H9 (cell line): Measurements from ENCODE around the gene ACER3. TPM values are rescaled to one million over a fixed set of nuclear protein-coding genes. Genes with fewer than 3 reads are reported as not detected.
"Not testable (repeated sequence)": the region's sequence is repeated elsewhere in the genome, so short reads cannot be mapped to it uniquely, and the experiment has no call there.

Experiments used
- DNase-seq: peaks from one replicate; pipeline ENCODE4 v3.0.0-alpha.2; 2017
- H2AFZ ChIP-seq: one replicate; pipeline ENCODE4 v1.6.1; 2013; ENCODE audit warnings: mild to moderate bottlenecking, low read length, control low read depth, moderate library complexity
- H2AK5ac ChIP-seq: 2 replicates; pipeline ENCODE4 v1.6.1; 2013; ENCODE audit warnings: low read length, control low read depth, mixed read lengths; ENCODE audit not compliant: insufficient read length
- H2BK120ac ChIP-seq: one replicate; pipeline ENCODE4 v1.6.1; 2013; ENCODE audit warnings: low read depth, mild to moderate bottlenecking, low read length, control low read depth, inconsistent platforms; ENCODE audit not compliant: poor library complexity, severe bottlenecking
- H2BK12ac ChIP-seq: 2 replicates; pipeline ENCODE4 v1.6.1; 2013; ENCODE audit warnings: low read length, control low read depth, mixed read lengths, low read depth; ENCODE audit not compliant: insufficient read length
- H2BK15ac ChIP-seq: 2 replicates; pipeline ENCODE4 v1.6.1; 2013; ENCODE audit warnings: low read depth, low read length, control low read depth
- H2BK20ac ChIP-seq: one replicate; pipeline ENCODE4 v1.6.1; 2013; ENCODE audit warnings: low read depth, mild to moderate bottlenecking, low read length, control low read depth, inconsistent platforms; ENCODE audit not compliant: poor library complexity, severe bottlenecking
- H2BK5ac ChIP-seq: 2 replicates; pipeline ENCODE4 v1.6.1; 2013; ENCODE audit warnings: low read length, control low read depth, mixed read lengths; ENCODE audit not compliant: insufficient read length
- H3K14ac ChIP-seq: 2 replicates; pipeline ENCODE4 v1.6.1; 2013; ENCODE audit warnings: low read length, control low read depth; ENCODE audit not compliant: insufficient read depth
- H3K18ac ChIP-seq: 2 replicates; pipeline ENCODE4 v1.6.1; 2013; ENCODE audit warnings: low read depth, mild to moderate bottlenecking, mixed read lengths, low read length, control low read depth; ENCODE audit not compliant: insufficient read length
- H3K23ac ChIP-seq: 2 replicates; pipeline ENCODE4 v1.6.1; 2013; ENCODE audit warnings: low read length, control low read depth, mixed read lengths, low read depth; ENCODE audit not compliant: insufficient read length
- H3K23me2 ChIP-seq: 2 replicates; pipeline ENCODE4 v1.6.1; 2013; ENCODE audit warnings: low read depth, mild to moderate bottlenecking, mixed read lengths, low read length, control low read depth; ENCODE audit not compliant: insufficient read length, poor library complexity, severe bottlenecking
- H3K27ac ChIP-seq: 2 replicates; pipeline ENCODE4 v1.5.1; 2013; ENCODE audit warnings: low read length, control low read depth, mixed read lengths, low read depth; ENCODE audit not compliant: insufficient read length
- H3K27me3 ChIP-seq: 2 replicates; pipeline ENCODE4 v1.6.1; 2013; ENCODE audit warnings: low read length, control low read depth, inconsistent platforms; ENCODE audit not compliant: insufficient read depth
- H3K4ac ChIP-seq: 2 replicates; pipeline ENCODE4 v1.6.1; 2013; ENCODE audit warnings: low read depth, mild to moderate bottlenecking, control low read depth, inconsistent platforms, low read length, moderate library complexity
- H3K4me1 ChIP-seq: 2 replicates; pipeline ENCODE4 v1.6.1; 2013; ENCODE audit warnings: low read length, control low read depth, inconsistent platforms; ENCODE audit not compliant: insufficient read depth
- H3K4me2 ChIP-seq: 2 replicates; pipeline ENCODE4 v1.6.1; 2013; ENCODE audit warnings: low read length, control low read depth, mixed read lengths; ENCODE audit not compliant: insufficient read length, insufficient read depth
- H3K56ac ChIP-seq: 2 replicates; pipeline ENCODE4 v1.6.1; 2013; ENCODE audit warnings: low read depth, mild to moderate bottlenecking, mixed read lengths, low read length, control low read depth; ENCODE audit not compliant: insufficient read length
- H3K79me1 ChIP-seq: 2 replicates; pipeline ENCODE4 v1.6.1; 2013; ENCODE audit warnings: low read depth, mild to moderate bottlenecking, moderate library complexity, low read length, control low read depth, inconsistent platforms; ENCODE audit not compliant: insufficient read depth, poor library complexity, severe bottlenecking
- H3K79me2 ChIP-seq: 2 replicates; pipeline ENCODE4 v1.6.1; 2013; ENCODE audit warnings: low read length, control low read depth, inconsistent platforms; ENCODE audit not compliant: insufficient read depth
- H3K9ac ChIP-seq: 2 replicates; pipeline ENCODE4 v1.6.1; 2013; ENCODE audit warnings: low read length, control low read depth, mixed read lengths; ENCODE audit not compliant: insufficient read length; ENCODE audit errors: extremely low read depth
- H3K9me3 ChIP-seq: one replicate; pipeline ENCODE4 v1.6.1; 2013; ENCODE audit warnings: low read depth, low read length, inconsistent platforms; ENCODE audit not compliant: control insufficient read depth
- H3T11ph ChIP-seq: one replicate; pipeline ENCODE4 v1.6.1; 2013; ENCODE audit warnings: mild to moderate bottlenecking, low read length, control low read depth, inconsistent platforms
- H4K20me1 ChIP-seq: one replicate; pipeline ENCODE4 v1.6.1; 2013; ENCODE audit not compliant: control insufficient read depth, insufficient read length, insufficient read depth
- H4K5ac ChIP-seq: 2 replicates; pipeline ENCODE4 v1.6.1; 2013; ENCODE audit warnings: low read depth, mild to moderate bottlenecking, mixed read lengths, low read length, control low read depth; ENCODE audit not compliant: insufficient read length
- H4K8ac ChIP-seq: replicated peaks from 2 replicates; pipeline ENCODE4 v1.6.1; 2013; ENCODE audit warnings: low read length, control low read depth, mixed read lengths, low read depth; ENCODE audit not compliant: insufficient read length
- H4K91ac ChIP-seq: 2 replicates; pipeline ENCODE4 v1.6.1; 2013; ENCODE audit warnings: low read depth, mild to moderate bottlenecking, moderate library complexity, mixed read lengths, low read length, control low read depth; ENCODE audit not compliant: insufficient read length
- H3K27ac Mint-ChIP-seq, 3 experiments: 2 replicates in 2 of 3; 3 replicates in 1 of 3; pipeline ENCODE4 v1.8.0; 2020 to 2021; ENCODE audit warnings: mixed read lengths in 3 of 3, mild to moderate bottlenecking in 1 of 3, moderate library complexity in 1 of 3
- H3K27me3 Mint-ChIP-seq: 2 replicates; pipeline ENCODE4 v1.8.0; 2021; ENCODE audit warnings: low read depth, mild to moderate bottlenecking, moderate library complexity, mixed read lengths
- H3K36me3 Mint-ChIP-seq, 3 experiments: 2 replicates in 2 of 3; 3 replicates in 1 of 3; pipeline ENCODE4 v1.8.0; 2020 to 2021; ENCODE audit warnings: low read depth in 3 of 3, mixed read lengths in 3 of 3; ENCODE audit not compliant: insufficient read depth in 1 of 3
- H3K4me1 Mint-ChIP-seq, 2 experiments: 2 replicates each; pipeline ENCODE4 v1.8.0; 2020; ENCODE audit warnings: mixed read lengths in 2 of 2
- H3K4me3 Mint-ChIP-seq, 2 experiments: 2 replicates in 1 of 2; 3 replicates in 1 of 2; pipeline ENCODE4 v1.8.0; 2020 to 2021; ENCODE audit warnings: mild to moderate bottlenecking in 2 of 2, mixed read lengths in 2 of 2, moderate library complexity in 1 of 2
- H3K9me3 Mint-ChIP-seq, 2 experiments: 2 replicates in 1 of 2; 3 replicates in 1 of 2; pipeline ENCODE4 v1.8.0; 2020; ENCODE audit warnings: mild to moderate bottlenecking in 2 of 2, mixed read lengths in 2 of 2, moderate library complexity in 1 of 2
- CTCF ChIP-seq: fragments of 200-600 bp; sonication (generic); conservative IDR thresholded peaks from 3 replicates; pipeline ENCODE4 v1.8.0; 2021; ENCODE audit warnings: antibody characterized with exemption, mild to moderate bottlenecking
- WGBS: extraction: QIAGEN DNeasy Blood & Tissue Kit; methylation state at CpG from one replicate; pipeline ENCODE4 v1.1.7; 2013; ENCODE audit warnings: missing lambda C conversion rate, low lambda C conversion rate, mixed read lengths; ENCODE audit not compliant: insufficient read length; ENCODE audit errors: extremely low coverage; 5-methylcytosine and 5-hydroxymethylcytosine counted together
- total RNA-seq: library from RNA; stranded (reverse); gene quantifications from 2 replicates; pipeline ENCODE4 v1.2.1, GENCODE V29; 2021

The ACER3 gene
- total RNA-seq, 1 experiment from 2014 or later, result 14.7 TPM

DNA sequence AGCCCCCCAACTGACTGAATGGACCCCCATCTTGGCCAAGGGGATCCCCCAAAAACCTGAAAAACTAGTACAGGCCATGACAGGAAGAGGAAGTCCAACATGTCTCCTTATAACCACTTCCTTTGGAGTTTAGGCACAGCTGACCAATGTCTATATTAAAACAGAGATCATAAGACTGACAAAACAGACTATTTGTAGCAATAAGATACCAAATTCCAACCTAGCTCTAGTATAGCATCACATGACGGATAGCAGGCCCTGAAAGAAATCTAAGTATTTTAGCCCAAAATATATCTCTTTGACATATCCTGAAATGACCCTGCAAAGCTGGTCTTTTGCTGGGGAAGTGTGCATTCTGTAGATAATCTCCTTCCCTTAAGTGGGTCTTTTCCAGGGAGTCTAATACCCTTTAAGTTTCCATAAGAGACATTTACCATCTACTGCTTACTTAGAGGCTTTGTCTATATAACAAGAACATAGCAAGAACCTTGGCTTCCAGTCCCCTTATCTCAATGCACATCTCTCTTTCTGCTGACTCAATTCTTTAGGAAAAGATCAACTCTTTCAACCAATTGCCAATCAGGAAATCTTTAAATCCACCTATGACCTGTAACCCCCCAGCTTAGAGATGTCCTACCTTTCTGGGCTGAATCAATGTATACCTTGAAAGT lies 34.9 kb upstream of the ACER3 start:
- H3K23ac ChIP-seq, result no peak overlapping the region
- no peaks in the 10 kb centered on the region for H3K23me2 ChIP-seq
- Mint-ChIP-seq H3K9me3 (peaks cover 18 to 19% of the 10 kb centered on the region in 2 experiments), H3K27ac (no peak overlapping the region), H3K36me3 (peaks cover 3 to 13% (median 11%) of the 10 kb centered on the region in 3 experiments; a peak in 5 of 7 replicates), H3K4me1 (peaks cover 11% of the 10 kb centered on the region in 2 experiments), H3K4me3 (no peak overlapping the region), H3K27me3 (peaks cover 2% of the 10 kb centered on the region)
- no peak overlapping the region for H3K4ac ChIP-seq
- H3K27ac ChIP-seq, result no peak overlapping the region
- no peak overlapping the region for H2BK120ac ChIP-seq
- no peaks in the 10 kb centered on the region for H4K20me1 ChIP-seq
- H3K79me1 ChIP-seq, result no peaks in the 10 kb centered on the region
- H4K8ac ChIP-seq, result no peak overlapping the region
- no peak overlapping the region for H2AK5ac ChIP-seq
- H4K91ac ChIP-seq, result no peak overlapping the region
- H4K5ac ChIP-seq, result no peak overlapping the region
- H3K79me2 ChIP-seq, result no peaks in the 10 kb centered on the region
- no peak overlapping the region for H2BK12ac ChIP-seq
- DNase-seq, result no peak
- no peak overlapping the region for H2AFZ ChIP-seq
- H3K4me2 ChIP-seq, result no peak overlapping the region
- no peak overlapping the region for H2BK5ac ChIP-seq
- H3K9ac ChIP-seq, result no peak overlapping the region
- no peak overlapping the region for H3K18ac ChIP-seq
- H3K14ac ChIP-seq, result no peak overlapping the region
- WGBS, result no CpG with 5 or more reads among the region's 1 CpG
- H3K56ac ChIP-seq, result no peak overlapping the region
- H3T11ph ChIP-seq, result no peak overlapping the region
- no peaks in the 10 kb centered on the region for H3K9me3 ChIP-seq
- H2BK15ac ChIP-seq, result no peak overlapping the region
- no peak overlapping the region for H2BK20ac ChIP-seq
- no peaks in the 10 kb centered on the region for H3K27me3 ChIP-seq
- H3K4me1 ChIP-seq, result 0 out of 2 replicates have a peak, but pooled peaks cover 3% of the 10 kb centered on the region
- no peak for TF ChIP-seq CTCF

- not testable (repeated sequence) for H3K27ac ChIP-seq, H3K4ac ChIP-seq, H3K23me2 ChIP-seq, H2BK20ac ChIP-seq, H2BK15ac ChIP-seq, DNase-seq, H3K27ac Mint-ChIP-seq, H3K9me3 ChIP-seq, H4K8ac ChIP-seq, H4K5ac ChIP-seq, H3K56ac ChIP-seq, H3K79me1 ChIP-seq, H2AK5ac ChIP-seq, H3K14ac ChIP-seq, H3K4me1 ChIP-seq, H3K4me2 ChIP-seq, H2BK120ac ChIP-seq, H4K91ac ChIP-seq, H2AFZ ChIP-seq, H3K23ac ChIP-seq, H3K4me3 Mint-ChIP-seq, H3T11ph ChIP-seq, H2BK5ac ChIP-seq, H3K9ac ChIP-seq, H3K27me3 ChIP-seq, H4K20me1 ChIP-seq, H3K27me3 Mint-ChIP-seq, H2BK12ac ChIP-seq, H3K79me2 ChIP-seq, H3K18ac ChIP-seq
- peaks cover 11% of the 10 kb centered on the region in 2 experiments for H3K4me1 Mint-ChIP-seq
- no CpG with 5 or more reads among the region's 3 CpGs for WGBS
- peaks cover 12 to 14% of the 10 kb centered on the region in 2 experiments for H3K9me3 Mint-ChIP-seq
- peaks cover 3 to 11% (median 8%) of the 10 kb centered on the region in 3 experiments; a peak in 5 of 7 replicates for H3K36me3 Mint-ChIP-seq
These were observed 34.2 kb upstream of the ACER3 start for GRCh38 chr11:76826508-76826907.
